A549 (cell line): ENCODE measurements around the gene OR1L6. TPM values are rescaled to one million over a fixed set of nuclear protein-coding genes. Genes with fewer than 3 reads are reported as not detected.
A peak's percentile ranks its signal among the peaks of the same experiment; 100 is the strongest.

Experiments used
- ATAC-seq, 2 experiments: fragments of 200-7000 bp in 1 of 2; fragments of >200 bp in 1 of 2; cut with Nextera tagmentation in 1 of 2; cut with Tn5 transposase in 1 of 2; 3 replicates each; pipeline versions ENCODE4 v1.8.0 to v1.9.1; 2018 to 2020; ENCODE audit warnings: mild to moderate bottlenecking in 1 of 2, moderate library complexity in 1 of 2
- CTCF ChIA-PET: fragments of 300-600 bp; sonication (Branson Sonifier 250); formaldehyde crosslinking; extraction: SDS; loops from one replicate; lab custom pipeline; 2021; ENCODE audit warnings: antibody characterized with exemption, inconsistent platforms; lab: Yijun Ruan, JAX
- POLR2A ChIA-PET: fragments of 350-600 bp; formaldehyde crosslinking; extraction: SDS; loops from one replicate; lab custom pipeline; 2021; ENCODE audit warnings: antibody characterized with exemption, inconsistent platforms; lab: Yijun Ruan, JAX
- DNase-seq, 2 experiments: peaks; one replicate each; pipeline versions ENCODE4 v3.0.0 to v3.0.0-alpha.2; 2011 to 2016; ENCODE audit warnings: low read depth in 1 of 2, low spot score in 1 of 2
- FAIRE-seq: peaks from 2 replicates; lab custom pipeline; 2011; peaks lifted over from hg19 to GRCh38; lab: Jason Lieb, UNC
- H3K27ac ChIP-seq, 2 experiments: fragments of >200 bp; sonication (Bioruptor Twin); formaldehyde crosslinking; 3 replicates each; pipeline ENCODE4 v1.5.1; 2016 to 2017
- H3K4me1 ChIP-seq: fragments of >200 bp; sonication (Bioruptor Twin); formaldehyde crosslinking; 3 replicates; pipeline ENCODE4 v1.6.1; 2016
- H3K4me2 ChIP-seq: fragments of >200 bp; sonication (Bioruptor Twin); formaldehyde crosslinking; 3 replicates; pipeline ENCODE4 v1.6.1; 2016
- H3K4me3 ChIP-seq: fragments of >200 bp; sonication (Bioruptor Twin); formaldehyde crosslinking; 3 replicates; pipeline ENCODE4 v1.5.1; 2016
- H3K9me3 ChIP-seq: fragments of >200 bp; sonication (Bioruptor Twin); formaldehyde crosslinking; 3 replicates; pipeline ENCODE4 v1.6.1; 2016
- BHLHE40 ChIP-seq: IDR thresholded peaks from 2 replicates; pipeline ENCODE4 v1.6.1; 2012; ENCODE audit warnings: low read depth, low read length, inconsistent platforms
- CBX8 ChIP-seq: fragments of 200-600 bp; sonication (generic); IDR thresholded peaks from 2 replicates; pipeline ENCODE4 v1.6.1; 2016
- CEBPB ChIP-seq, 2 experiments: fragments of >200 bp in 1 of 2; sonication (Bioruptor Twin) in 1 of 2; formaldehyde crosslinking in 1 of 2; IDR thresholded peaks; 2 replicates each; pipeline ENCODE4 v1.6.1; 2012 to 2016
- ESRRA ChIP-seq: fragments of 150-350 bp; IDR thresholded peaks from 2 replicates; pipeline ENCODE4 v1.6.1; 2014; ENCODE audit warnings: mild to moderate bottlenecking, low read length, borderline replicate concordance
- HDAC2 ChIP-seq: fragments of 200-600 bp; sonication (generic); IDR thresholded peaks from 2 replicates; pipeline ENCODE4 v1.6.1; 2016
- HES2 ChIP-seq: fragments of >200 bp; sonication (Bioruptor Twin); formaldehyde crosslinking; IDR thresholded peaks from 2 replicates; pipeline ENCODE4 v1.6.1; 2016
- HOXA7 ChIP-seq: fragments of 250-450 bp; sonication (Bioruptor Pico); IDR thresholded peaks from 2 replicates; pipeline ENCODE4 v1.5.0; 2020; ENCODE audit warnings: mild to moderate bottlenecking, moderate library complexity
- HOXB13 ChIP-seq: fragments of 250-450 bp; sonication (Bioruptor Pico); IDR thresholded peaks from 2 replicates; pipeline ENCODE4 v1.5.0; 2020; ENCODE audit warnings: low read depth, mild to moderate bottlenecking, moderate library complexity
- KDM1A ChIP-seq: fragments of 200-600 bp; sonication (generic); IDR thresholded peaks from 2 replicates; pipeline ENCODE4 v1.6.1; 2016; ENCODE audit warnings: low read depth, mild to moderate bottlenecking
- KDM5A ChIP-seq: fragments of 200-600 bp; sonication (generic); IDR thresholded peaks from 2 replicates; pipeline ENCODE4 v1.6.1; 2016; ENCODE audit warnings: antibody characterized with exemption, mild to moderate bottlenecking
- MYC ChIP-seq: IDR thresholded peaks from 2 replicates; pipeline ENCODE4 v1.6.1; 2012; ENCODE audit warnings: mild to moderate bottlenecking, inconsistent platforms, low read length, improper control_type of control experiment, borderline replicate concordance
- NFE2L2 ChIP-seq: fragments of 150-350 bp; conservative IDR thresholded peaks from 2 replicates; pipeline ENCODE4 v1.6.1; 2014; ENCODE audit warnings: low read length
- PHF8 ChIP-seq: fragments of 200-600 bp; sonication (generic); IDR thresholded peaks from 2 replicates; pipeline ENCODE4 v1.6.1; 2016; ENCODE audit warnings: low read depth, mild to moderate bottlenecking, antibody characterized with exemption, moderate library complexity, borderline replicate concordance
- POLR2A ChIP-seq: IDR thresholded peaks from 2 replicates; pipeline ENCODE4 v1.6.1; 2012; ENCODE audit warnings: mild to moderate bottlenecking, low read length
- RAD21 ChIP-seq, 2 experiments: fragments of >200 bp in 1 of 2; sonication (Bioruptor Twin) in 1 of 2; formaldehyde crosslinking in 1 of 2; IDR thresholded peaks in 1 of 2; conservative IDR thresholded peaks in 1 of 2; 2 replicates in 1 of 2; 3 replicates in 1 of 2; pipeline ENCODE4 v1.6.1; 2012 to 2018; ENCODE audit warnings: inconsistent platforms in 1 of 2
- RARB ChIP-seq: fragments of 250-450 bp; sonication (Bioruptor Pico); IDR thresholded peaks from 2 replicates; pipeline ENCODE4 v1.8.0; 2021; ENCODE audit warnings: mild to moderate bottlenecking, moderate library complexity
- RCOR1 ChIP-seq: fragments of 150-350 bp; IDR thresholded peaks from 2 replicates; pipeline ENCODE4 v1.6.1; 2014; ENCODE audit warnings: antibody characterized with exemption, low read length, low read depth
- REST ChIP-seq: fragments of 200-600 bp; sonication (generic); IDR thresholded peaks from 2 replicates; pipeline ENCODE4 v1.6.1; 2016; ENCODE audit warnings: antibody characterized with exemption, mild to moderate bottlenecking, moderate library complexity
- RNF2 ChIP-seq: fragments of 200-600 bp; sonication (generic); IDR thresholded peaks from 2 replicates; pipeline ENCODE4 v1.6.1; 2016; ENCODE audit warnings: low read depth, mild to moderate bottlenecking, antibody characterized with exemption, moderate library complexity, borderline replicate concordance
- SMC3 ChIP-seq: fragments of >200 bp; sonication (Bioruptor Twin); formaldehyde crosslinking; IDR thresholded peaks from 3 replicates; pipeline ENCODE4 v1.6.1; 2018; ENCODE audit warnings: inconsistent platforms
- SREBF2 ChIP-seq: fragments of 450-650 bp; IDR thresholded peaks from 2 replicates; pipeline ENCODE4 v1.6.1; 2014; ENCODE audit warnings: mild to moderate bottlenecking, moderate library complexity
- WGBS: methylation state at CpG from one replicate; pipeline ENCODE4 v1.1.6; 2017; ENCODE audit errors: missing lambda C conversion rate; 5-methylcytosine and 5-hydroxymethylcytosine counted together
- polyA plus RNA-seq, 4 experiments: library from polyadenylated mRNA; depleted of rRNA in 3 of 4; stranded (reverse); fragments of >200 nt; fragmentation: RNase III in 1 of 4; extraction: RNeasy Plus Mini Kit Qiagen cat#74134 plus additional on column Dnase treatment in 1 of 4; gene quantifications; 2 replicates in 3 of 4; 3 replicates in 1 of 4; pipeline ENCODE4 v1.2.3, GENCODE V29; 2011 to 2017

The OR1L6 gene
- polyA plus RNA-seq, 2 of the 4 experiments (the other 2 are of a cell fraction): not detected

GRCh38 chr9:122777935-122778627 is 36.0 kb downstream of the OR1L6 start:
- CTCF ChIA-PET: interaction anchor here (1.0 to 1.1 kb wide), 3 partner anchors 10 to 314 kb away, joined by 3 to 4 read pairs (median 3); no protein-coding TSS in a partner anchor
- Histone ChIP-seq H3K4me3 (no peak overlapping the region), H3K4me2 (peak overlapping the region; percentile 58), H3K27ac (peak overlapping the region in 1 of 2 experiments; percentile 29; a peak in 1 of 6 replicates), H3K4me1 (peaks cover 13% of the 10 kb centered on the region), H3K9me3 (0 out of 3 replicates have a peak, but pooled peaks cover 6% of the 10 kb centered on the region)
- POLR2A ChIA-PET: no interaction called here
- no peak for FAIRE-seq
- peak in 1 of 2 experiments; percentile 48 for DNase-seq
- peak; percentile 77 to 80 for ATAC-seq
- TF ChIP-seq CEBPB (IDR thresholded peaks at IDR 0.05) (peak in 1 of 2 experiments; percentile 25; a peak in 1 of 4 replicates), RCOR1 (no peak)
- 3% methylated on average over 3 of the region's 3 CpGs for WGBS

- ChIA-PET CTCF (interaction anchor here (0.5 to 1.1 kb wide), 3 partner anchors 315 to 571 kb away, joined by 3 to 4 read pairs (median 3); no protein-coding TSS in a partner anchor), POLR2A (interaction anchor here (0.6 kb wide), 1 partner anchor 629 kb away, joined by 4 read pairs; no protein-coding TSS in a partner anchor)
- DNase-seq: no peak
- H3K4me2 ChIP-seq: no peak overlapping the region
- no peak for ATAC-seq
- FAIRE-seq: no peak
- TF ChIP-seq SMC3 (no peak), HOXB13 (CRISPR knock-in tag) (no peak), REST (no peak), CBX8 (no peak), RCOR1 (no peak), KDM1A (no peak), NFE2L2 (no peak), ESRRA (no peak), SREBF2 (no peak)
- no peak overlapping the region for H3K27ac ChIP-seq
- no peak overlapping the region for H3K4me3 ChIP-seq
- H3K9me3 ChIP-seq: no peaks in the 10 kb centered on the region
- peaks cover 13% of the 10 kb centered on the region for H3K4me1 ChIP-seq
- WGBS: 51% methylated on average over 3 of the region's 3 CpGs
Observed at GRCh38 chr9:122779181-122779580, 37.1 kb downstream of the OR1L6 start.

GRCh38 chr9:122780026-122780425 is 37.9 kb downstream of the OR1L6 start:
- POLR2A ChIA-PET: no interaction called here

More at GRCh38 chr9:122780026-122780425, 37.9 kb downstream of the OR1L6 start:
- H3K4me3 ChIP-seq: no peak overlapping the region
- FAIRE-seq (no peak), DNase-seq (no peak), ATAC-seq (no peak)
- TF ChIP-seq MYC (no peak), RARB (no peak), RNF2 (no peak), KDM5A (no peak), HOXA7 (no peak), BHLHE40 (no peak), HES2 (no peak), CBX8 (no peak), KDM1A (no peak), PHF8 (no peak), POLR2A (no peak), SMC3 (no peak), RAD21 (conservative IDR thresholded peaks at IDR 0.05 in 1 of 2, IDR thresholded peaks at IDR 0.05 in 1 of 2) (no peak), HDAC2 (no peak), NFE2L2 (no peak)
- CTCF ChIA-PET: interaction anchor here (1.1 kb wide), 1 partner anchor 349 kb away, joined by 3 read pairs; no protein-coding TSS in a partner anchor
- peaks cover 15% of the 10 kb centered on the region for H3K4me1 ChIP-seq
- 17% methylated on average over 4 of the region's 4 CpGs for WGBS
- H3K9me3 ChIP-seq: no peaks in the 10 kb centered on the region
- H3K4me2 ChIP-seq: no peak overlapping the region
- H3K27ac ChIP-seq: no peak overlapping the region
